EL (cell line): ENCODE measurements around the gene ASIP.

ENCODE experiments used
- DNase-seq: peaks from one replicate; pipeline ENCODE4 v3.0.0-alpha.2; 2016

The ASIP gene

DNA sequence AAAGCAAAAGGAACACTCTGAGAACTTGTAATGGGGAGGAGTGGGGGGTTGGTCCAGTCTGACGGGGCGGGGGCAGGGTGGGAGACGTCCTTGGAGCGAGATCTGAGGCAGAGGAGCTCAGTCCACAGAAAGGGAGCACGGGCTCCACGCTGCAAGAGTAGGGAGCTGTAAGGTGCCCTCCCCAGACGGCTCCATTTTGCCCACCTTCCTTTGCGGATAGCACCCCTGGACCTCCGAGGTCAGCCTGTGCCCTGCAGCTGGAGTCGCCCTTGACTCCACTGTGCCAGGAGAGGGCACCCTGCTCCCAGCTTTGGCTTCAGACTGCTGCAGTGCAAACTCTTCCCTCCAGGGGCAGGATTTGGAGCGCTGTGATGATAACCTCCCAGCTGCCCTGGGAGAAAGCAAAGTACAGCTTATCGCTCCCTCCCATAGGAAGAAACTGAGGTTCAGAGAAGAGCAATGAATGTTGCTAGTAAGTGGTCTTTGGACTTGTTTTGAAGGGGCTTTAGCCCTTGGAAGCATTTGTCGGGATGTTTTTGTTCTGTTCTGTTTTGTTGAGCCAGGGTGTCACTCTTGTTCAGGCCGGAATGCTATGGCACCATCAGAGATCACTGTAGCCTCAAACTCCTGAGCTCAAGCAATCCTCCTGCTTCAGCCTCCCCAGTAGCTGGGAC lies 71.5 kb downstream of the ASIP start:
- peak; percentile 88 for DNase-seq

GRCh38 chr20:34315236-34315635 lies 74.0 kb downstream of the ASIP start:
- no peak for DNase-seq

- DNase-seq, result peak; percentile 88
Measured at GRCh38 chr20:34316196-34316814, 75.1 kb downstream of the ASIP start.
